Stimulated activated CD4-positive, alpha-beta T cell treated with anti-CD3 and anti-CD28 coated beads, Interleukin-12 subunit alpha, Interleukin-12 subunit beta, amount 100 ng/mL, for 4 hours (primary cell): ENCODE data around the gene CTNNA1.
A peak's percentile ranks its signal among the peaks of the same experiment; 100 is the strongest.
"Not testable (repeated sequence)": the region's sequence is repeated elsewhere in the genome, so short reads cannot be mapped to it uniquely, and the experiment has no call there.

Experiments used
- DNase-seq: peaks from one replicate; pipeline ENCODE4 v3.0.0-alpha.2; 2020

Gene CTNNA1

GRCh38 chr5:138725153-138725817 is 27.9 kb upstream of the CTNNA1 start:
- no peak for DNase-seq

- DNase-seq, result no peak
These were observed 27.3 kb upstream of the CTNNA1 start for GRCh38 chr5:138725818-138726416.

GRCh38 chr5:138726848-138727247 is 26.4 kb upstream of the CTNNA1 start:
- no peak for DNase-seq

GRCh38 chr5:138730496-138730895 is 22.7 kb upstream of the CTNNA1 start:
- DNase-seq, result not testable (repeated sequence)

GRCh38 chr5:138732466-138732865 is 20.8 kb upstream of the CTNNA1 start:
- DNase-seq, result no peak

- DNase-seq, result no peak
These were observed 20.3 kb upstream of the CTNNA1 start for GRCh38 chr5:138732933-138733332.

GRCh38 chr5:138733509-138733908 is 19.7 kb upstream of the CTNNA1 start:
- no peak for DNase-seq

GRCh38 chr5:138736293-138736692 is 16.9 kb upstream of the CTNNA1 start:
- DNase-seq, result no peak

- DNase-seq, result no peak
These were observed 15.5 kb upstream of the CTNNA1 start for GRCh38 chr5:138737494-138738265.

- no peak for DNase-seq
These were observed 14.8 kb upstream of the CTNNA1 start for GRCh38 chr5:138738399-138738798.

GRCh38 chr5:138739938-138740337 is 13.3 kb upstream of the CTNNA1 start:
- DNase-seq, result no peak

- no peak for DNase-seq
These were observed 9.7 kb upstream of the CTNNA1 start for GRCh38 chr5:138743484-138743883.

GRCh38 chr5:138745268-138745667 is 8.0 kb upstream of the CTNNA1 start:
- DNase-seq, result no peak

GRCh38 chr5:138748630-138749081 is 4.6 kb upstream of the CTNNA1 start:
- DNase-seq, result no peak

GRCh38 chr5:138751344-138751743 is 1.9 kb upstream of the CTNNA1 start:
- not testable (repeated sequence) for DNase-seq

GRCh38 chr5:138752341-138752950 is 779 bp upstream of the CTNNA1 start:
- DNase-seq, result no peak

GRCh38 chr5:138753794-138754698 is 821 bp downstream of the CTNNA1 start:
- peak; percentile 47 for DNase-seq

- no peak for DNase-seq
These were observed 1.5 kb downstream of the CTNNA1 start for GRCh38 chr5:138754699-138755057.

- DNase-seq, result no peak
These were observed 2.0 kb downstream of the CTNNA1 start for GRCh38 chr5:138755084-138755748.

- DNase-seq, result no peak
These were observed 4.0 kb downstream of the CTNNA1 start for GRCh38 chr5:138757061-138757776.

- DNase-seq, result no peak
These were observed 7.4 kb downstream of the CTNNA1 start for GRCh38 chr5:138760448-138761110.
